HepG2 (cell line): ENCODE results near the gene SEMA3C. TPM values are rescaled to one million over a fixed set of nuclear protein-coding genes. Genes with fewer than 3 reads are reported as not detected.

ENCODE experiments used
- ATAC-seq: fragments of 200-7000 bp; cut with Tn5 transposase; 3 replicates; pipeline ENCODE4 v1.9.1; 2020; ENCODE audit warnings: mild to moderate bottlenecking, moderate library complexity
- BruUV-seq: library from RNA; stranded (reverse); fragments of 400-500 nt; replicated peaks from 2 replicates; lab custom pipeline; 2021; lab: Mats Ljungman, UMichigan
- CTCF ChIA-PET: fragments of 300-600 bp; formaldehyde crosslinking; extraction: SDS; loops from one replicate; lab custom pipeline; 2021; ENCODE audit warnings: low total read pairs, inconsistent platforms, low intra/inter-chr PET ratio; lab: Yijun Ruan, JAX
- POLR2A ChIA-PET: fragments of 350-600 bp; sonication (Branson Sonifier 250); formaldehyde crosslinking; loops from one replicate; lab custom pipeline; 2020; ENCODE audit warnings: antibody characterized with exemption, inconsistent platforms; lab: Yijun Ruan, JAX
- DNase-seq: peaks from one replicate; pipeline ENCODE4 v3.0.0-alpha.2; 2015; ENCODE audit warnings: low spot score
- FAIRE-seq: peaks from 3 replicates; lab custom pipeline; 2011; peaks lifted over from hg19 to GRCh38; lab: Jason Lieb, UNC
- H2AFZ ChIP-seq: one replicate; pipeline ENCODE4 v1.6.1; 2011; ENCODE audit warnings: low read length, inconsistent platforms
- H3K27ac ChIP-seq: fragments of 300-600 bp; 3 replicates; pipeline ENCODE4 v1.8.0; 2011; ENCODE audit warnings: mixed run types, mild to moderate bottlenecking, mixed read lengths, low read length, inconsistent platforms; ENCODE audit not compliant: insufficient read depth; ENCODE audit errors: extremely low read length
- H3K27me3 ChIP-seq, 2 experiments: fragments of 200-600 bp in 1 of 2; 2 replicates in 1 of 2; 3 replicates in 1 of 2; pipeline versions ENCODE4 v1.6.0 to v1.8.0; 2011; ENCODE audit warnings: low read length in 2 of 2, mild to moderate bottlenecking in 2 of 2, moderate library complexity in 2 of 2, inconsistent platforms in 1 of 2; ENCODE audit not compliant: insufficient read depth in 2 of 2, control insufficient read depth in 1 of 2
- H3K36me3 ChIP-seq, 2 experiments: fragments of 200-600 bp in 1 of 2; replicated peaks in 1 of 2; 2 replicates in 1 of 2; 3 replicates in 1 of 2; pipeline versions ENCODE4 v1.5.1 to v1.8.0; 2011; ENCODE audit warnings: low read length in 2 of 2, inconsistent platforms in 1 of 2; ENCODE audit not compliant: insufficient read depth in 2 of 2, control insufficient read depth in 1 of 2
- H3K4me1 ChIP-seq: 2 replicates; pipeline ENCODE4 v1.5.1; 2012; ENCODE audit warnings: low read length, inconsistent platforms; ENCODE audit not compliant: insufficient read depth
- H3K4me2 ChIP-seq: 2 replicates; pipeline ENCODE4 v1.6.0; 2011; ENCODE audit warnings: low read depth, low read length, inconsistent platforms
- H3K4me3 ChIP-seq, 3 experiments: fragments of 200-600 bp in 1 of 3; sonication (generic), shearing (Covaris generic) in 1 of 3; replicated peaks in 1 of 3; 2 replicates each; pipeline ENCODE4 v1.5.1; 2011 to 2016; ENCODE audit warnings: low read length in 3 of 3, inconsistent platforms in 2 of 3, low read depth in 2 of 3, mild to moderate bottlenecking in 2 of 3, control low read depth in 1 of 3, mixed read lengths in 1 of 3; ENCODE audit not compliant: insufficient read depth in 1 of 3
- H3K79me2 ChIP-seq: one replicate; pipeline ENCODE4 v1.6.1; 2011; ENCODE audit warnings: low read length, inconsistent platforms; ENCODE audit not compliant: insufficient read depth
- H3K9ac ChIP-seq: 2 replicates; pipeline ENCODE4 v1.6.0; 2011; ENCODE audit warnings: mild to moderate bottlenecking, low read depth, low read length, inconsistent platforms; ENCODE audit not compliant: insufficient read depth
- H3K9me3 ChIP-seq: 2 replicates; pipeline ENCODE4 v1.5.1; 2012; ENCODE audit warnings: mild to moderate bottlenecking, low read length
- H4K20me1 ChIP-seq: 2 replicates; pipeline ENCODE4 v1.6.0; 2011; ENCODE audit warnings: inconsistent platforms, mild to moderate bottlenecking, low read length, moderate library complexity; ENCODE audit not compliant: insufficient read depth
- DMAP1 ChIP-seq: IDR thresholded peaks from 2 replicates; pipeline ENCODE4 v1.6.1; 2016
- FOXA3 ChIP-seq: IDR thresholded peaks from 2 replicates; pipeline ENCODE4 v1.6.1; 2016; ENCODE audit warnings: missing genetic modification reagents, missing compliant biosample characterization
- KAT2B ChIP-seq: fragments of 150-350 bp; IDR thresholded peaks from 2 replicates; pipeline ENCODE4 v1.6.1; 2014; ENCODE audit warnings: low read depth, low read length, borderline replicate concordance
- ZBTB7B ChIP-seq: sonication (generic); formaldehyde crosslinking; IDR thresholded peaks from 2 replicates; pipeline ENCODE4 v1.4.0; 2020; ENCODE audit warnings: missing genetic modification reagents
- ZC3H13 ChIP-seq: sonication (generic); formaldehyde crosslinking; IDR thresholded peaks from 2 replicates; pipeline ENCODE4 v1.8.1; 2023; ENCODE audit warnings: mild to moderate bottlenecking, missing genetic modification reagents, moderate library complexity
- ZNF264 ChIP-seq: sonication (generic); formaldehyde crosslinking; IDR thresholded peaks from 2 replicates; pipeline ENCODE4 v1.4.0; 2020; ENCODE audit warnings: missing genetic modification reagents
- ZNF441 ChIP-seq: sonication (generic); formaldehyde crosslinking; IDR thresholded peaks from 2 replicates; pipeline ENCODE4 v1.7.0; 2021; ENCODE audit warnings: missing genetic modification reagents, borderline replicate concordance
- ZNF557 ChIP-seq: sonication (generic); formaldehyde crosslinking; IDR thresholded peaks from 2 replicates; pipeline ENCODE4 v1.4.0; 2020; ENCODE audit warnings: missing genetic modification reagents
- ZNF841 ChIP-seq: sonication (generic); formaldehyde crosslinking; IDR thresholded peaks from 2 replicates; pipeline ENCODE4 v1.8.1; 2023; ENCODE audit warnings: missing genetic modification reagents, borderline replicate concordance
- WGBS: methylation state at CpG from one replicate; pipeline ENCODE4 v1.1.6; 2017; ENCODE audit warnings: low lambda C conversion rate; 5-methylcytosine and 5-hydroxymethylcytosine counted together
- in situ Hi-C: cut with HindIII; loops from 2 replicates; pipeline ENCODE4 v1.10.0; 2017; ENCODE audit warnings: low pct_unique_long_range_greater_than_20kb; ENCODE audit not compliant: extremely low pct_ligation_motif_present
- intact Hi-C: fragments of 100-400 bp; cut with micrococcal nuclease; formaldehyde crosslinking; loops from one replicate; pipeline ENCODE4 v1.10.0; 2022; ENCODE audit not compliant: unreplicated experiment
- polyA plus RNA-seq, 8 experiments: library from polyadenylated mRNA; depleted of rRNA in 3 of 8; stranded (reverse) in 7 of 8; unstranded in 1 of 8; fragments of >200 nt; fragmentation: Illumina TruSeq in 4 of 8; extraction: Trizol in 4 of 8; gene quantifications; 2 replicates each; pipeline versions ENCODE4 v1.2.1 to v1.2.3, GENCODE V29; 2011 to 2016; ENCODE audit warnings: low read depth in 4 of 8, missing spikeins in 1 of 8, mixed read lengths in 1 of 8; ENCODE audit not compliant: insufficient read depth in 1 of 8
- total RNA-seq, 5 experiments: library from RNA; depleted of rRNA; stranded (reverse); fragments of >200 nt; fragmentation: Illumina TruSeq; extraction: Trizol; gene quantifications; 2 replicates each; pipeline ENCODE4 v1.2.3, GENCODE V29; 2016; ENCODE audit warnings: low read depth in 1 of 5
- TF ChIP-seq, protein P1 (sequence below): sonication (generic); formaldehyde crosslinking; IDR thresholded peaks from 2 replicates; pipeline ENCODE4 v1.5.0; 2020; ENCODE audit warnings: mild to moderate bottlenecking, missing genetic modification reagents, moderate library complexity

Gene SEMA3C
- total and polyA plus RNA-seq, 2 of the 13 experiments (the other 11 are each of a cell fraction or from before 2014, with no cell fraction given) = 0.05 to 0.13 TPM

DNA sequence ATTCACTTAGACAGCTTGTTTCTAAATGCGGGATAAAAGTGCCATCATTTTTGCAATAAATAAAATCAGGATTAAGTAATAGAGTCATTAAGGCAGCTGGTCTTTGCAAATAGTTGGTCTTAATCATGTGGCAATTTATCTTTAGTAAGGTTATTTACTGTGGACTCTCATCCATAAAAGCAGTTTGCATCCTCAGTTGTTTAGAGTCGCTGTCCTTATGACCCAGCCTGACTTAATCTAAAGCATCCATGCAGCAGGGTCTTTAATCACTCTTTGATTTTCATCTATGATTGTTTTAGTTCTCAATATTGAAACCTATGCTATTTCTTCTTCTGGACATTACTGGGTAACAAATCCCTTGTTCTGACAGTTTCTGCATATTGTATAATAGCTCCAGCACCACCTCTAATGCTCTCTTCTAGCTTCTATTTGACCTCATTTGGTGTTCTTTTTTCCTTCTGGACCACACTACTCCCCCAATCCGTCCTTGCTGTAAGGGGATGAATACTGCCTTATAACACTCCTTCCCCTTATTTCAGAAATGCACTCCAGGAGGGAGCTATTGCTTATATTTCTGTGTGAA is 185.4 kb downstream of the SEMA3C start:
- intact Hi-C loops (no loop called here), in situ Hi-C loops (no loop called here)
- Histone ChIP-seq H3K9ac (no peak overlapping the region), H3K4me3 (no peak overlapping the region), H2AFZ (no peak overlapping the region), H3K27ac (no peak overlapping the region), H3K27me3 (no peaks in the 10 kb centered on the region), H3K4me1 (no peaks in the 10 kb centered on the region), H3K9me3 (no peaks in the 10 kb centered on the region), H3K4me2 (no peak overlapping the region), H3K36me3 (no peaks in the 10 kb centered on the region), H3K79me2 (no peaks in the 10 kb centered on the region), H4K20me1 (no peaks in the 10 kb centered on the region)
- 0% methylated on average over 3 of the region's 3 CpGs for WGBS
- FAIRE-seq (no peak), ATAC-seq (no peak), DNase-seq (no peak)
- TF ChIP-seq ZBTB7B (CRISPR knock-in tag) = no peak
- no peak for TF ChIP-seq KAT2B
- no peak for TF ChIP-seq DMAP1 (CRISPR knock-in tag)
- CTCF ChIA-PET = no interaction called here
- BruUV-seq = no TSS peak
- POLR2A ChIA-PET = no interaction called here

DNA sequence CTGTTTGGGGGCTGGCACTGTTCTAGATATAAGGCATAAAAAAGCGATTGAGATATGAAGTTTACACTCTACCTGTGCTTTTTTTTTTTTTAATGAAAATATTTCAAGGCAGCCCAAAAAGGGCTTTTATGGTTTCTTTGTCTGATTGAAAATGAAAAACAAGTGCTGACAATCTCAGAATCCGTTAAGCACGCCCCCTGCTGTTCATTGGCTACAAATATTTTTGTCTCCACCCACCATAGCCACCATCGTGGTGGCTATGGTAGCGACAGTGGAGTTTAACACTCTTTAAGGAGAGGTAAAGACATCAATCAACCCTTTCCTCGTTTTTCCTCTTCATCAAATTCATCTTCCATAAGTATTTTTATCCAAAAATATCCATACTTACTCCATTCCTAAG is 186.2 kb downstream of the SEMA3C start:
- DNase-seq = peak; percentile 10
- Histone ChIP-seq H3K4me2 (no peak overlapping the region), H3K27ac (no peak overlapping the region), H3K4me1 (no peaks in the 10 kb centered on the region), H2AFZ (no peak overlapping the region), H4K20me1 (no peaks in the 10 kb centered on the region), H3K27me3 (no peaks in the 10 kb centered on the region), H3K9ac (no peak overlapping the region)
- ChIA-PET POLR2A (no interaction called here), CTCF (no interaction called here)
- in situ Hi-C loops = no loop called here
- no TSS peak for BruUV-seq
- TF ChIP-seq ZNF441 (no peak), ZC3H13 (CRISPR knock-in tag) (no peak), ZNF264 (CRISPR knock-in tag) (no peak), FOXA3 (CRISPR knock-in tag) (no peak), ZNF557 (no peak), ZNF841 (CRISPR knock-in tag) (no peak)
- TF ChIP-seq, protein P1, sequence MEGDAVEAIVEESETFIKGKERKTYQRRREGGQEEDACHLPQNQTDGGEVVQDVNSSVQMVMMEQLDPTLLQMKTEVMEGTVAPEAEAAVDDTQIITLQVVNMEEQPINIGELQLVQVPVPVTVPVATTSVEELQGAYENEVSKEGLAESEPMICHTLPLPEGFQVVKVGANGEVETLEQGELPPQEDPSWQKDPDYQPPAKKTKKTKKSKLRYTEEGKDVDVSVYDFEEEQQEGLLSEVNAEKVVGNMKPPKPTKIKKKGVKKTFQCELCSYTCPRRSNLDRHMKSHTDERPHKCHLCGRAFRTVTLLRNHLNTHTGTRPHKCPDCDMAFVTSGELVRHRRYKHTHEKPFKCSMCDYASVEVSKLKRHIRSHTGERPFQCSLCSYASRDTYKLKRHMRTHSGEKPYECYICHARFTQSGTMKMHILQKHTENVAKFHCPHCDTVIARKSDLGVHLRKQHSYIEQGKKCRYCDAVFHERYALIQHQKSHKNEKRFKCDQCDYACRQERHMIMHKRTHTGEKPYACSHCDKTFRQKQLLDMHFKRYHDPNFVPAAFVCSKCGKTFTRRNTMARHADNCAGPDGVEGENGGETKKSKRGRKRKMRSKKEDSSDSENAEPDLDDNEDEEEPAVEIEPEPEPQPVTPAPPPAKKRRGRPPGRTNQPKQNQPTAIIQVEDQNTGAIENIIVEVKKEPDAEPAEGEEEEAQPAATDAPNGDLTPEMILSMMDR = peak; percentile 29; the same call in 1 of the 2 replicates
- TF ChIP-seq, all 625 proteins: peak for 1
- Histone ChIP-seq H3K4me3 (no peak overlapping the region), H3K9me3 (no peaks in the 10 kb centered on the region), H3K79me2 (no peaks in the 10 kb centered on the region), H3K36me3 (no peaks in the 10 kb centered on the region)
- FAIRE-seq (no peak), ATAC-seq (no peak)
- WGBS = 15% methylated on average over 6 of the region's 6 CpGs
- intact Hi-C loops = no loop called here
